Cardiac muscle cell (in vitro differentiated cells and primary cell): ENCODE measurements around the gene PGA5. TPM values are rescaled to one million over a fixed set of nuclear protein-coding genes. Genes with fewer than 3 reads are reported as not detected.

Source experiments
- DNase-seq, 2 donors: peaks; one replicate each; pipeline versions ENCODE4 v3.0.0 to v3.0.0-alpha.2; 2010 to 2017; ENCODE audit warnings: low read depth in 1 of 2, low spot score in 1 of 2
- H3K27ac ChIP-seq: fragments of 200-600 bp; sonication (generic); 2 replicates; pipeline ENCODE4 v1.5.1; 2016
- H3K27me3 ChIP-seq: fragments of 200-600 bp; sonication (generic); 2 replicates; pipeline ENCODE4 v1.6.0; 2016; ENCODE audit warnings: control low read depth
- H3K36me3 ChIP-seq: fragments of 200-600 bp; sonication (generic); 2 replicates; pipeline ENCODE4 v1.5.1; 2016; ENCODE audit warnings: control low read depth
- H3K4me1 ChIP-seq: fragments of 200-600 bp; sonication (generic); 2 replicates; pipeline ENCODE4 v1.8.1; 2017; ENCODE audit warnings: low read depth, mild to moderate bottlenecking, mixed run types
- H3K4me3 ChIP-seq: fragments of 200-600 bp; sonication (generic); 2 replicates; pipeline ENCODE4 v1.5.1; 2016; ENCODE audit warnings: mild to moderate bottlenecking
- H3K9me3 ChIP-seq: fragments of 200-600 bp; sonication (generic); 2 replicates; pipeline ENCODE4 v1.5.1; 2017; ENCODE audit warnings: low read depth, mild to moderate bottlenecking, control low read depth
- polyA plus RNA-seq: library from polyadenylated mRNA; unstranded; fragments of >200 nt; fragmentation: Nextera tagmentation; extraction: Ambion mirVana; gene quantifications from 2 replicates; pipeline ENCODE4 v1.2.1, GENCODE V29; 2016
- total RNA-seq: library from RNA; depleted of rRNA; stranded (reverse); fragments of >200 nt; gene quantifications from 2 replicates; pipeline ENCODE4 v1.2.3, GENCODE V29; 2016
- TF ChIP-seq, protein P1 (sequence below): IDR thresholded peaks from 2 replicates; pipeline ENCODE4 v1.5.1; 2012; ENCODE audit warnings: low read depth, mild to moderate bottlenecking, low read length

The PGA5 gene
- total and polyA plus RNA-seq, 2 experiments from 2014 or later: 0.89 to 4.8 TPM

GRCh38 chr11:61281581-61282250, 40.7 kb downstream of the PGA5 start:
- H3K36me3 ChIP-seq: no peaks in the 10 kb centered on the region
- H3K4me1 ChIP-seq: no peaks in the 10 kb centered on the region
- no peaks in the 10 kb centered on the region for H3K9me3 ChIP-seq
- DNase-seq: peak; percentile 58 to 79
- TF ChIP-seq, protein P1, sequence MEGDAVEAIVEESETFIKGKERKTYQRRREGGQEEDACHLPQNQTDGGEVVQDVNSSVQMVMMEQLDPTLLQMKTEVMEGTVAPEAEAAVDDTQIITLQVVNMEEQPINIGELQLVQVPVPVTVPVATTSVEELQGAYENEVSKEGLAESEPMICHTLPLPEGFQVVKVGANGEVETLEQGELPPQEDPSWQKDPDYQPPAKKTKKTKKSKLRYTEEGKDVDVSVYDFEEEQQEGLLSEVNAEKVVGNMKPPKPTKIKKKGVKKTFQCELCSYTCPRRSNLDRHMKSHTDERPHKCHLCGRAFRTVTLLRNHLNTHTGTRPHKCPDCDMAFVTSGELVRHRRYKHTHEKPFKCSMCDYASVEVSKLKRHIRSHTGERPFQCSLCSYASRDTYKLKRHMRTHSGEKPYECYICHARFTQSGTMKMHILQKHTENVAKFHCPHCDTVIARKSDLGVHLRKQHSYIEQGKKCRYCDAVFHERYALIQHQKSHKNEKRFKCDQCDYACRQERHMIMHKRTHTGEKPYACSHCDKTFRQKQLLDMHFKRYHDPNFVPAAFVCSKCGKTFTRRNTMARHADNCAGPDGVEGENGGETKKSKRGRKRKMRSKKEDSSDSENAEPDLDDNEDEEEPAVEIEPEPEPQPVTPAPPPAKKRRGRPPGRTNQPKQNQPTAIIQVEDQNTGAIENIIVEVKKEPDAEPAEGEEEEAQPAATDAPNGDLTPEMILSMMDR: no peak
- no peak overlapping the region for H3K27ac ChIP-seq
- no peak overlapping the region for H3K4me3 ChIP-seq
- no peaks in the 10 kb centered on the region for H3K27me3 ChIP-seq

DNA sequence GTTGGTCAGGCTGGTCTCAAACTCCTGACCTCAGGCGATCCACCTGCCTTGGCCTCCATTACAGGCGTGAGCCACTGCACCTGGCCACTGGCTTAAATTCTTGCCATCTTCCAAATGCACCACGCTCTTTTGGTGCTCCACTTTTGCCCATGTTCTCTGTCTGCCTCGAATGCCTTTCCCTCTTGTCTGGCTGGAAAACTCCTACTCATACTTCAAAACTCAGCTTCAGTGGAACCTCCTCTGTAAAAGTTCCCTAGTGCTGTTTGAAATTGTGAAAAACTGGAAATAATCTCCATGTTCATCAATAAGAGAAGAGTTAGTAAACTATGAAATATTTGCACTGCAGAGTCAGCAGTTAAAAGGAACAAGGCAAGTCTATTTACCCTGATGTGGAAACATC, 42.6 kb downstream of the PGA5 start:
- no peak for DNase-seq
- Histone ChIP-seq H3K27ac (no peak overlapping the region), H3K36me3 (no peaks in the 10 kb centered on the region), H3K9me3 (no peaks in the 10 kb centered on the region), H3K4me1 (no peaks in the 10 kb centered on the region), H3K4me3 (no peak overlapping the region), H3K27me3 (no peaks in the 10 kb centered on the region)
- TF ChIP-seq, protein P1: no peak

DNA sequence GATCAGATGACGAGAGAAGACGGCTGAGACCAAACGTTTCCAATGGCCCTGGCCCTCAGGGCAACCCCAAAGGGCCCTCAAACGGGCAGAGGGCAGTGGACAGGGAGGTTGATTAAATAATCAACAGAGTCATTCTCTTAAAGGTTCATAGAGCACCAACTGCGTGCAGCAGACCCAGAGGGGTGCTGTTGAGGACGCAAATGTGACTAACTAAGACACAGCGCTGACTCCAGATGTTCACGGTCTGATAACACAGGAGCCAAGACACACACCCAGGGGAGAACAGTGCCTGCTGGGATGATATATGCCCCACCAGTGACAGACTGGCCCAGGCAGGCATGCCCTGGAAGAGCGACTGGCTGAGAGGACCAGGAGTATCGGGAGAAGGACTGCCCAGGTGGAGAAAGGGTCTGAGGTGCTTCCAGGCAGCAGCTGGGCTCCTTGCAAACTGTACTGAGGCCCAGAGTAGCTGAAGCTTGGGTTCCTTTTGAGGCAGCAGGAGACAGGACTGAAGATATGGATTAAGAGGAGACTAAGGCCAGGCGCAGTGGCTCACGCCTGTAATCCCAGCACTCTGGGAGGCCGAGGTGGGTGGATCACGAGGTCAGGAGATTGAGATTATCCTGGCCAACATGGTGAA, 46.5 kb downstream of the PGA5 start:
- Histone ChIP-seq H3K4me1 (no peaks in the 10 kb centered on the region), H3K27ac (no peak overlapping the region), H3K4me3 (no peak overlapping the region), H3K27me3 (no peaks in the 10 kb centered on the region), H3K9me3 (no peaks in the 10 kb centered on the region), H3K36me3 (no peaks in the 10 kb centered on the region)
- no peak for DNase-seq
- TF ChIP-seq, protein P1: no peak

DNA sequence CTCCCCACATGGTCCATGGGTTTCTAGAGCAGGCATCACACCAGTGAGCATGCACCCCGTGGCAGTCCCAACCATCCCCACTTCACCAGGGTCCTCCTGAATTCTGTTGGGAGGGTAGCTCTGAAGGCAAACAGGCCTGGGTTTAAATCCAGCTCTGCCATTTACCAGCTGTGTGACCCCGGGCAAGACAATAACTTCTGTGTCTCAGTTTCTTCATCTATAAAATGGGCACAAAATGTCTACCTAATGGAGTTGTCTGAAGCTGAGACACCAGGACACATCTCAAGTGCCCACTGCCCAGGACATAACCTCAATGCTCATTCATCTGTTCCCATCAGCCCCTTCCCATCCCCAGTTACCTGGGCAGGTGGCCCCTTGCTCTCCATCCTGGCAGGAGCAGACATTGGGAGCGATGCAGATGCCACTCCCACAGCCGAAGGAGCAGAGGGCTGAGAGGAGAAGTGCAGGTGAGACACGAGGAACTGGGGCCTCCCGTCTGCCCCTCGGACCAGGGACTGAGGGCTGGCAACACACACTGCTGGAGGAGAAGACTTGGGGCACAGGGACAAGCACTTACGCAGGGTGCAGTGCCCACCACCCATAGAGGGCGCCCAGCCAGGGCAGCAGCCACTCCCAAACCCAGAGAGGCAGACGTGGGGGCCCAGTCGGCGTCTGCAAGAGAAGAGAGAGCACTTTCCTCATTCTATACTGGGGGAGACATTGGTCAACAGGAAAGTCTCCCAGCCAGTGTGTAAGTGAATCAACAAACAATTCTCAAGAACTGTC, 50.1 kb downstream of the PGA5 start:
- H3K27ac ChIP-seq: no peak overlapping the region
- TF ChIP-seq, protein P1: peak; percentile 11

GRCh38 chr11:61292356-61292755, 51.4 kb downstream of the PGA5 start:
- no peaks in the 10 kb centered on the region for H3K36me3 ChIP-seq
- H3K27me3 ChIP-seq: peaks cover 5% of the 10 kb centered on the region
- no peaks in the 10 kb centered on the region for H3K4me1 ChIP-seq
- DNase-seq: no peak
- TF ChIP-seq, protein P1: no peak
- H3K27ac ChIP-seq: no peak overlapping the region
- H3K9me3 ChIP-seq: no peaks in the 10 kb centered on the region
- H3K4me3 ChIP-seq: no peak overlapping the region

More for the DNA sequence above, 50.1 kb downstream of the PGA5 start:
- no peaks in the 10 kb centered on the region for H3K4me1 ChIP-seq
- H3K27me3 ChIP-seq: peaks cover 5% of the 10 kb centered on the region
- no peaks in the 10 kb centered on the region for H3K9me3 ChIP-seq
- no peaks in the 10 kb centered on the region for H3K36me3 ChIP-seq
- no peak for DNase-seq
- no peak overlapping the region for H3K4me3 ChIP-seq
